ENCODE results near the gene PPA1.
"Not testable (repeated sequence)": the region's sequence is repeated elsewhere in the genome, so short reads cannot be mapped to it uniquely, and the experiment has no call there.

Gene PPA1

GRCh38 chr10:70222811-70223447, 10.3 kb downstream of the PPA1 start:
- H3K27ac ChIP-seq, H3K4me3 ChIP-seq: not testable (repeated sequence)

DNA sequence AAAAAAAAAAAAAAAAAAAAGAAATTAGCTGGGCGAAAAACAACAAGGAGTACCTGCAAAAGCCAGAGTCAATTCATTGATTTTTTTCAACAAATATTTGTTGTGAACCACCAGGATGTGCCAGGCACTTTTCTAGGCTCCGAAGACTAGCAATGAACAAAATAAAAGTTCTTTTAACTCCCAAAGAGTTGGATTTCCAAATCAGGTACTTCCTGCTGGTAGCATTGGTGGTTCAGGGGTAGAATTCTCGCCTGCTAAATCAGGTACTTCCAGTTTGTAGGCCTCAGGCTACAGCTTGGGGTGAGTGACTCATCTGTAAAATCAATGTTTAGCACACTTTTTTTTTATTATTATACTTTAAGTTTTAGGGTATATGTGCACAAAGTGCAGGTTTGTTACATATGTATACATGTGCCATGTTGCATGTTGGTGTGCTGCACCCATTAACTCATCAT, 10.9 kb downstream of the PPA1 start:
- Histone ChIP-seq H3K27ac (peak overlapping the region in 2 of 21 experiments; percentile 11 to 47), H3K4me3 (no peak overlapping the region)

- H3K4me3 ChIP-seq: no peak overlapping the region
- peak overlapping the region in 6 of 21 experiments; percentile 12 to 47 (median 33) for H3K27ac ChIP-seq
These were observed 12.2 kb downstream of the PPA1 start for GRCh38 chr10:70221030-70221429.

DNA sequence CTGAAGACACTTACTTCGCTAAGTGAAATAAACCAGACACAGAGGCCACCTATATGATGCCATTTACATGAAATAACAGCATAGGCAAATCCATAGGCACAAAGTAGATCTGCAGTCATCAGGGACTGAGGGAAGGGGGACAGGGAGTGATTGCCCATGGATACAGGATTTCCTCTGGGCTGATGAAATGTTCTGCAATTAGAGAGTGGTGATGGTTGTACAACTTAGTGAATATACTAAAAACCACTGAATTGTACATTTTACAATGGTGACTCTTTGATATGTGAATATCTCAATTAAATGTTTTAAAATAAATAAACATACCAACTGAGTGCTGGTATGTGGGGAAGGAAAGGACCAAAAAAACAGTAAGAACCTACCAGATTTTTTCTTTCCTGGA, 20.4 kb downstream of the PPA1 start:
- Histone ChIP-seq H3K27ac (no peak overlapping the region), H3K4me3 (no peak overlapping the region)

- H3K4me3 ChIP-seq: no peak overlapping the region
These were observed 21.0 kb downstream of the PPA1 start for GRCh38 chr10:70212277-70212676.

GRCh38 chr10:70206762-70207161, 26.5 kb downstream of the PPA1 start:
- H3K27ac ChIP-seq: no peak overlapping the region
- H3K4me3 ChIP-seq: no peak overlapping the region

More at GRCh38 chr10:70212277-70212676, 21.0 kb downstream of the PPA1 start:
- H3K27ac ChIP-seq: no peak overlapping the region

- Histone ChIP-seq H3K27ac (no peak overlapping the region), H3K4me3 (no peak overlapping the region)
These were observed 32.1 kb downstream of the PPA1 start for GRCh38 chr10:70201105-70201504.

DNA sequence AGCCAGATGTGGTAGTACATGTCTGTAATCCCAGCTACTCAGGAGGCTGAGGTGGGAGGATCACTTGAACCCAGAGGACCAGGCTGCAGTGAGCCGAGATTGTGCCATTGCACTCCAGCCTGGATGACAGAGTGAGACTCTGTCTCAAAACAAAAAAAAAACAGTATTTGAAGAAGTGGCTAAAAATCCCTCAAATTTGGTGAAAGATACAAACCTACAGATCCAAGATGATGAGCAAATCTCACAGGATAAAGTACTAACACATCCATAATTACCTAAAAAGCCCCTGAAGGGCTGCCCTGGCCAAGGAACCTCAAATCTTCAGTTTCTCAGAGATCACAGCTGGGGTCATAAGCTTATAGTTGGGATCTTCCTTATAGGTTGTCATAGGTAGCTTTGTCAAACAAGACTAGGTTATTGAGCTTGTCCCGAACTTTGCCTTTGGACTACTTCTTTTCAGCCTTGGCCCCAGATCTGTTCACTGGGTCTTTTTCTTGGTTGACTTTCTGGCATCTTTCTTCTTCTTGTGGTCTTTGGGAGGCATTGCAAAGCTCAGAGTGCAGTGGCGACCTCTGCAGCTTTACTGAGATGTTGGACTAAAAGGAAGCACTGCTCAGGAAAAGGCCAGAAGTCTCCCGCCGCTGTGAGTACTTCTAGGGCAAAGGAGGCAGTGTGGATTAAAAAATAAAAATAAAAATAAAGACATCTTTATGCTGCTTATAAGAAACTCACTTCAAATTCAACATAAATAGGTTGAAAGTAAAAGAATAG, 34.3 kb downstream of the PPA1 start:
- H3K4me3 ChIP-seq: no peak overlapping the region
- H3K27ac ChIP-seq: no peak overlapping the region

DNA sequence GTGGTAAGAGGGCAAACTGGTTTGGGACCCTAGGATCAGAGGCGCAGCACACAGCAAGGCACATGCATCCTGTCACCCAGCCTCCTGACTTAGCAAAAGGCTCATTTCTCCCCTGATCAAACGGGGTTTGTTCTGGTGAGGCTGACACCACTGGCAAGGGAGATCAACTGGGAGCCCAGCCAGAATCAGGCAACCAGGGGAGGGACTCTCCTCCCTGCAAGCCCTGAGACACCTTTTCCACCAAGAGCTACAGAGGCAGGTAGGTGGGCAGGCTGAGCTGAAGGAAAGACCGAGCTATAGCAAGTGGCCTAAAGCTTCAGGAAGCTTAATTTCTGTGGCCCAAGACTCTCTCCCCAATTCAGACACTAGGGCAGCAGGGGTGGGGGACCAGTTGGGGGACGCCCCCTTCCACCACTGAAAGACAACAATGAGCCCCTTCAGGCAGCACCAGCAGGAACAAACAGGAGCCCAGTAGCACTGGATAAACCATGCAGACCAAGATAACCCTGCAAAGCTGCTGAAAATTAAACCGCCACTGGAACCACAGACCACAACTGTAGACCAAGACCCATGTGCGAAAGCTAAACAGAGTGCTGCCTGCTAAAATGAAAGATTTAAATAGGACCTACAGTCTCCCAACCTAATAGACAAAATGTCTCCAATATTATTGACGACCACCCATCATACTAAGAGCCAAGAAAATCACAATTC, 35.8 kb downstream of the PPA1 start:
- H3K27ac ChIP-seq: no peak overlapping the region
- H3K4me3 ChIP-seq: no peak overlapping the region

DNA sequence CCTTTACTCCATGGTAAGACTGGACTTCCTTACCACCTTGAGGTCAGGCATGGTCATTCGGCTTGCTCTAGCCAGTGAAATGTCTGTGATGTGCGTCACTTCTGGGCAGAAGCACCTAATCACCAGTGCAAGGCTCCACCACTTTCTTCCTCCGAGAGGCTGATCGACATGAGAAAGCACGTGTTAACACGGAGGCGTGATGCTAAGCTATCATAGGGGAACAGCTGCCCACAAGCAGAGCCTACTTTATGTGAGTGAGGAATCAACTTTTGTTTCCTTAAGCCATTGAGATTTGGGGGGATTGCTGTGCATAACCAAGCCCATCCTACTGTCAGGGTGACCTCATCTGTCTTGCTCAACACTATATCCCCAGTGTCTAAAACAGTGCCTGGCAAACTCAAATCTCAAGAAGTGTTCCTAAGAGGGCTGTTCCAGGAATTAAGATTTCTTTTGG, 39.8 kb downstream of the PPA1 start:
- Histone ChIP-seq H3K27ac (peak overlapping the region in 14 of 21 experiments; percentile 0 to 76 (median 58)), H3K4me3 (no peak overlapping the region)

DNA sequence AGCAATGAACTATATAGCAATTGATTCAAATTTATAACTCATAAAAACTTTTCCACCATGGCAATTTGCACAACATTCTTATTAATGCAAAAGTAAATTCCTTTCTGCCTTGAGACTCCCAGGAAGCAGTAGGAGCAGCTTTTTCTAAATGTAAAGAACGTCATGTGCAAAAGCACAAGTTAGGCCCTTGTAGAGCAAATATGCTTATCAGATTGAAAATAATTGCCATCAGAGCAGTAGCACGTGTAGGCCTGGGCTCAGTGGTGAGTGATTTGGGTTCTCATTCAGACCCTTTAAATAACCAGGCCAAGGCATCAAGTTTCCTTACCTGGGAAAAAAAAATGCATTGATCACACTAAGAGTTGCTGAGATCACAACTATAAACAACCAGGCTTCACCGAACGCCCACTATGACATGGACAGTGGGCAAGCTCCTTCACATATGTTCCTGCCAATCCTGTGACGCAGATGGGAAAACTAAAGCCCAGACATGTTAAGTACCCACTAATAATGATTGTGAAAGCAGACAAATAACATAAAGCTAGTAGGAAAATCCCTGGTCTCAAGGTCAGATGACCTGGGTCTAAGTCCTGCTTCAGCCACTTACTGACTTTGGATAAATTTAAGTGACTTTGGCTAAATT, 40.8 kb downstream of the PPA1 start:
- peak overlapping the region in 18 of 21 experiments; percentile 0 to 76 (median 58) for H3K27ac ChIP-seq
- H3K4me3 ChIP-seq: no peak overlapping the region

DNA sequence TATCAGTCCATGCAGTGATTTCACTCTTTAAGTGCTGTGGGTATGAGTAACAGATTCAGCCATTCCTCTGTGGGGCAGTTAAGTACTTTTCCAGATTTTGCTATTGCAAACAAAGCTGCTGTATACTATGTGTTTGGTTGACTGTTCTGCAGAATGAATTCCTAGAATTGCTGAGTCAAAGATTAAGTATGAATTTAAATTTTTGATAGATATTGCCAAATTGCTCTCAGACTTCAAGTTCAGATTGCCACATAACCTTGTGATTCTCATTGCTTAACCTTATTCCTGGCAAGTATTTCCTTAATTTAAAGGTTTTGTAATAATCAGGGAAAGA, 41.3 kb downstream of the PPA1 start:
- H3K4me3 ChIP-seq: no peak overlapping the region
- peak overlapping the region in 10 of 21 experiments; percentile 48 to 76 (median 65) for H3K27ac ChIP-seq

GRCh38 chr10:70191161-70191971, 41.9 kb downstream of the PPA1 start:
- Histone ChIP-seq H3K27ac (peak overlapping the region in 15 of 21 experiments; percentile 3 to 73 (median 31)), H3K4me3 (no peak overlapping the region)

GRCh38 chr10:70190581-70190980, 42.6 kb downstream of the PPA1 start:
- no peak overlapping the region for H3K4me3 ChIP-seq

DNA sequence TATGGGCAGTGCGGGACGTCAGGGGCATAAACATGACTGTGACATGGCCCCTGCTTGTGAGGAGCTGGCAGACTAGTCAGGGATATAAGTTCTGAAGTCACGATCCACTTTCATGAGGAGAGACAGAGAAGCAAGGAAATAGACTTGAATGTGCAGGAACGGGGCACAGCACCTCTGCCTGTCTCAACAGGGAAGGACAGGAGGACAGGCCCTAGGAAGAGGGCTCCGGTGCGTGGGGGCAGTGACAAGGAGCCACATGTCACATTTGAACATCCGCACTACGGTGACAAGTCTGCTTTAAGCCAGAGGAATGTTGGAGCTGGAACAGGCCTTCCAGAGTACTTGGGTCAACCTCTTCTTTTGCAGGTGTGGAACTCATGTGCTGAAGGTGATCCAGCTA, 43.1 kb downstream of the PPA1 start:
- peak overlapping the region in 6 of 21 experiments; percentile 2 to 61 (median 32) for H3K27ac ChIP-seq

More at GRCh38 chr10:70190581-70190980, 42.6 kb downstream of the PPA1 start:
- peak overlapping the region in 10 of 21 experiments; percentile 2 to 61 (median 18) for H3K27ac ChIP-seq

GRCh38 chr10:70188768-70189167, 44.5 kb downstream of the PPA1 start:
- no peak overlapping the region for H3K27ac ChIP-seq
- H3K4me3 ChIP-seq: no peak overlapping the region

More for the DNA sequence above, 43.1 kb downstream of the PPA1 start:
- H3K4me3 ChIP-seq: no peak overlapping the region

GRCh38 chr10:70186571-70186970, 46.7 kb downstream of the PPA1 start:
- Histone ChIP-seq H3K4me3 (no peak overlapping the region), H3K27ac (no peak overlapping the region)

- no peak overlapping the region for H3K27ac ChIP-seq
- H3K4me3 ChIP-seq: no peak overlapping the region
These were observed 47.1 kb downstream of the PPA1 start for GRCh38 chr10:70186090-70186489.

- no peak overlapping the region for H3K4me3 ChIP-seq
- no peak overlapping the region for H3K27ac ChIP-seq
These were observed 49.9 kb downstream of the PPA1 start for GRCh38 chr10:70183304-70183703.
